ENCODE data around the gene FOXA3.

DNA sequence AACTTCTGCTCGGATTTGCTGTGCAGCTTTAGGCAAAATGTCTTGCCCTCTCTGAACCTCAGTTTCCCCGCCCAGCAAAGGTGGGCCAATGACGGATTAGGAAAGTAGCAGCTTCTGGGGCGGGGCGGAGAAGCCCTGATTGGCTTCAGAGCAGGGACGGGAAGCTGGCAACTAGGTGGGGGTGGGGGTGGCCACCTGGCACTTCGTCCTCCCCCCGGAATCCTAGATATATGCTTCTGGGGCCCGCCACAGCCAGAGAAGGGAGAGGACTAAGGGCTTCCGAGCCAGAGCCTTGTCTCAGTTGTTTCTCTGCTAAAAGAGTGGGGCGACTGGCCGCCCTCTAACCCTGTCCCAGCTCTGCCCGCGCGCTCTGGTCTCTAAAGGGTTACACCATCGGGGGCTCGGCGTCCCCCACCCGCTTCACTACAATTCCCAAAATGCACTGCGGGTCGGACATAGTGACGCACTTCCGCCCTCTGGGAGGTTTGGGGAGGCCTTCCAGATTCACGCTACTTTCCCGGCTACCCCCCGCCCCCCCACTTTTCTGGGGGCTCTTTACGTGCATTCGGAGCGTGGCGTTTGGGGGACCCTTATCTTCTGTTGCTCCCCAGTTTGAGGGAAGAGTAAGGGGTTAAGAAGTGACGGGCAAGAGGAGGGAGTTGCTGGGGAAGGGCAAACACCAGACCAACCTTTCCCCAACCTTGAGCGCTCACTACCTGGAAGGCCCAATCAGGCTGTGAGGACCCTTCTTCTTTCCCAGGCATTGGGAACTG, 22.5 kb downstream of the FOXA3 start:
- TF ChIP-seq, protein P1, sequence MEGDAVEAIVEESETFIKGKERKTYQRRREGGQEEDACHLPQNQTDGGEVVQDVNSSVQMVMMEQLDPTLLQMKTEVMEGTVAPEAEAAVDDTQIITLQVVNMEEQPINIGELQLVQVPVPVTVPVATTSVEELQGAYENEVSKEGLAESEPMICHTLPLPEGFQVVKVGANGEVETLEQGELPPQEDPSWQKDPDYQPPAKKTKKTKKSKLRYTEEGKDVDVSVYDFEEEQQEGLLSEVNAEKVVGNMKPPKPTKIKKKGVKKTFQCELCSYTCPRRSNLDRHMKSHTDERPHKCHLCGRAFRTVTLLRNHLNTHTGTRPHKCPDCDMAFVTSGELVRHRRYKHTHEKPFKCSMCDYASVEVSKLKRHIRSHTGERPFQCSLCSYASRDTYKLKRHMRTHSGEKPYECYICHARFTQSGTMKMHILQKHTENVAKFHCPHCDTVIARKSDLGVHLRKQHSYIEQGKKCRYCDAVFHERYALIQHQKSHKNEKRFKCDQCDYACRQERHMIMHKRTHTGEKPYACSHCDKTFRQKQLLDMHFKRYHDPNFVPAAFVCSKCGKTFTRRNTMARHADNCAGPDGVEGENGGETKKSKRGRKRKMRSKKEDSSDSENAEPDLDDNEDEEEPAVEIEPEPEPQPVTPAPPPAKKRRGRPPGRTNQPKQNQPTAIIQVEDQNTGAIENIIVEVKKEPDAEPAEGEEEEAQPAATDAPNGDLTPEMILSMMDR (IDR thresholded peaks at IDR 0.05): peak in 1 of 3 experiments; percentile 28
- TF ChIP-seq POLR2AphosphoS5 (IDR thresholded peaks at IDR 0.05): peak; percentile 91 to 97
- peak; percentile 32 for TF ChIP-seq POLR2A (IDR thresholded peaks at IDR 0.05; ENCODE audit: low read depth)
- no peak for TF ChIP-seq EP300 (IDR thresholded peaks at IDR 0.05)
